ENCODE results near the gene NTM.

GRCh38 chr11:131912134-131912533, 541.7 kb downstream of the NTM start:
- no peak for TF ChIP-seq POLR2A (IDR thresholded peaks at IDR 0.05)
- no peak for TF ChIP-seq CTCF (IDR thresholded peaks at IDR 0.05)

All from esophagus squamous epithelium (tissue), 4 donors.